A549 treated with ZK216348 at 1 μM for 4 hours (cell line): ENCODE results near the gene POLR1A. TPM values are rescaled to one million over a fixed set of nuclear protein-coding genes. Genes with fewer than 3 reads are reported as not detected.

Experiments
- total RNA-seq: library from RNA; stranded (reverse); fragments of 200-300 nt; extraction: Qiagen RNA extraction; gene quantifications from 5 replicates; pipeline ENCODE4 v1.2.3, GENCODE V29; 2022; ENCODE audit warnings: low read depth

The POLR1A gene
- 15.5 to 28.0 TPM (median 22.7 TPM) in 5 replicates for total RNA-seq

GRCh38 chr2:86105252-86105968 lies at the start of gene POLR1A:
POLR1A (minus strand) TSS chr2:86105886; CDS start chr2:86105776, 110 bp downstream.

GRCh38 chr2:86105969-86106945 lies 571 bp upstream of the POLR1A start, which contains the start of gene PTCD3:
PTCD3 (plus strand) TSS chr2:86106235; CDS start chr2:86106248, 13 bp downstream.

Other genes with a start within 250 kb of the POLR1A start
- gene ST3GAL5, start 216.9 kb downstream of the POLR1A start, total RNA-seq = 26.3 to 55.5 TPM (median 39.5 TPM) in 5 replicates
- gene PTCD3, start 349 bp upstream of the POLR1A start, total RNA-seq = 62.4 to 111 TPM (median 73.0 TPM) in 5 replicates
- 103 to 122 TPM (median 112 TPM) in 5 replicates for gene IMMT, start 89.6 kb upstream of the POLR1A start, total RNA-seq
- gene MRPL35, start 93.6 kb upstream of the POLR1A start, total RNA-seq = 66.3 to 103 TPM (median 70.9 TPM) in 5 replicates
- 0.68 to 1.3 TPM (median 1.0 TPM) in 5 replicates for gene REEP1, start 231.7 kb upstream of the POLR1A start, total RNA-seq